ENCODE data around the gene TRNT1.

GRCh38 chr3:3107858-3108257, 18.9 kb upstream of the TRNT1 start:
- TF ChIP-seq CTCF (optimal IDR thresholded peaks at IDR 0.05 in 1 of 3, IDR thresholded peaks at IDR 0.05 in 1 of 3, conservative IDR thresholded peaks at IDR 0.05 in 1 of 3; ENCODE audit: extremely low read depth in 1 of 3, insufficient read depth in 2 of 3, low read length in 3 of 3) (no peak), EZH2 (IDR thresholded peaks at IDR 0.05; ENCODE audit: low read length) (no peak)

All from keratinocyte (primary cell).